OCI-LY3 (cell line): ENCODE measurements around the gene NABP2.
A peak's percentile ranks its signal among the peaks of the same experiment; 100 is the strongest.

ENCODE experiments used
- H2AFZ ChIP-seq: fragments of 200-600, 300-600 bp; shearing (Covaris generic); 2 replicates; pipeline ENCODE4 v1.6.0; 2014; ENCODE audit warnings: antibody characterized with exemption, low read depth, low read length
- H3K27ac ChIP-seq: fragments of 200-600, 300-600 bp; sonication (generic); 2 replicates; pipeline ENCODE4 v1.5.1; 2014; ENCODE audit warnings: mild to moderate bottlenecking, low read length, moderate library complexity, mixed read lengths
- H3K27me3 ChIP-seq: fragments of 200-600, 300-600 bp; sonication (generic); 2 replicates; pipeline ENCODE4 v1.6.1; 2014; ENCODE audit warnings: low read depth, low read length, mixed read lengths
- H3K36me3 ChIP-seq: fragments of 200-600, 300-600 bp; sonication (generic); replicated peaks from 2 replicates; pipeline ENCODE3; 2014; ENCODE audit warnings: low read depth, low read length, mixed read lengths
- H3K4me1 ChIP-seq: fragments of 300-600, 200-600 bp; sonication (generic); 2 replicates; pipeline ENCODE4 v1.6.1; 2014; ENCODE audit warnings: low read length, mixed read lengths
- H3K4me2 ChIP-seq: fragments of 200-600, 300-600 bp; sonication (generic); 2 replicates; pipeline ENCODE4 v1.6.1; 2014; ENCODE audit warnings: low read length, mixed read lengths
- H3K4me3 ChIP-seq: fragments of 300-600, 200-600 bp; sonication (generic); 2 replicates; pipeline ENCODE4 v1.5.1; 2014; ENCODE audit warnings: antibody characterized with exemption, mild to moderate bottlenecking, low read length, moderate library complexity
- H3K79me2 ChIP-seq: fragments of 300-600, 200-600 bp; shearing (Covaris generic); 2 replicates; pipeline ENCODE4 v1.6.1; 2014; ENCODE audit warnings: mild to moderate bottlenecking, low read length, mixed read lengths
- H3K9ac ChIP-seq: fragments of 300-600, 200-600 bp; shearing (Covaris generic); 2 replicates; pipeline ENCODE4 v1.6.0; 2014; ENCODE audit warnings: mild to moderate bottlenecking, low read length, moderate library complexity
- H3K9me3 ChIP-seq: fragments of 200-600, 300-600 bp; shearing (Covaris generic); 2 replicates; pipeline ENCODE4 v1.6.1; 2014; ENCODE audit warnings: low read length, mixed read lengths; ENCODE audit not compliant: insufficient read depth
- H4K20me1 ChIP-seq: fragments of 200-600, 300-600 bp; sonication (generic); 2 replicates; pipeline ENCODE4 v1.6.1; 2016; ENCODE audit warnings: low read length, mixed read lengths; ENCODE audit not compliant: insufficient read depth
- CTCF ChIP-seq: fragments of 200-600, 300-600 bp; sonication (generic); IDR thresholded peaks from 2 replicates; pipeline ENCODE4 v1.5.1; 2014; ENCODE audit warnings: antibody characterized with exemption, low read length, low read depth
- EZH2phosphoT487 ChIP-seq: fragments of 200-600 bp; shearing (Covaris generic); IDR thresholded peaks from 2 replicates; pipeline ENCODE4 v1.6.1; 2018; ENCODE audit warnings: antibody characterized with exemption, mixed run types, low read depth

Gene NABP2

GRCh38 chr12:56257071-56257470 is 32.9 kb downstream of the NABP2 start:
- H3K36me3 ChIP-seq, result peaks cover 43% of the 10 kb centered on the region
- no peaks in the 10 kb centered on the region for H3K27me3 ChIP-seq
- H3K79me2 ChIP-seq, result peaks cover 21% of the 10 kb centered on the region
- peak overlapping the region; percentile 83 for H3K9ac ChIP-seq
- H3K4me1 ChIP-seq, result peaks cover 10% of the 10 kb centered on the region
- H3K9me3 ChIP-seq, result no peaks in the 10 kb centered on the region
- no peak overlapping the region for H3K27ac ChIP-seq
- H2AFZ ChIP-seq, result no peak overlapping the region
- peak overlapping the region; percentile 84 for H3K4me3 ChIP-seq
- TF ChIP-seq EZH2phosphoT487 (no peak), CTCF (no peak)
- H4K20me1 ChIP-seq, result no peaks in the 10 kb centered on the region
- H3K4me2 ChIP-seq, result peak overlapping the region; percentile 94

GRCh38 chr12:56257491-56258067 is 33.4 kb downstream of the NABP2 start:
- no peaks in the 10 kb centered on the region for H4K20me1 ChIP-seq
- H3K79me2 ChIP-seq, result peaks cover 21% of the 10 kb centered on the region
- peak overlapping the region; percentile 83 for H3K9ac ChIP-seq
- no peaks in the 10 kb centered on the region for H3K27me3 ChIP-seq
- peak overlapping the region; percentile 11 for H3K27ac ChIP-seq
- peak overlapping the region; percentile 94 for H3K4me2 ChIP-seq
- H3K36me3 ChIP-seq, result peaks cover 38% of the 10 kb centered on the region
- no peak overlapping the region for H2AFZ ChIP-seq
- H3K4me3 ChIP-seq, result peak overlapping the region; percentile 84
- TF ChIP-seq CTCF (peak; percentile 7; the same call in 1 of the 2 replicates), EZH2phosphoT487 (no peak)
- no peaks in the 10 kb centered on the region for H3K9me3 ChIP-seq
- H3K4me1 ChIP-seq, result peaks cover 10% of the 10 kb centered on the region

- Histone ChIP-seq H3K27ac (peak within 1 kb of the TSS; percentile 11), H3K9me3 (no peaks in the 10 kb centered on the region), H3K4me3 (peak within 1 kb of the TSS; percentile 84), H2AFZ (peak within 1 kb of the TSS; percentile 98), H3K36me3 (peaks cover 32% of the 10 kb centered on the region), H3K4me1 (peaks cover 10% of the 10 kb centered on the region), H3K27me3 (no peaks in the 10 kb centered on the region), H3K9ac (peak within 1 kb of the TSS; percentile 83), H3K4me2 (peak within 1 kb of the TSS; percentile 97), H4K20me1 (no peaks in the 10 kb centered on the region), H3K79me2 (peaks cover 21% of the 10 kb centered on the region)
- TF ChIP-seq EZH2phosphoT487 (no peak), CTCF (peak; percentile 56)
These were observed 34.1 kb downstream of the NABP2 start, which contains the start of gene ANKRD52 for GRCh38 chr12:56258068-56258819. TSS of gene ANKRD52 (minus strand) at chr12:56258384. CDS start at chr12:56258269, 115 bp downstream.

- H3K4me1 ChIP-seq, result peaks cover 10% of the 10 kb centered on the region
- H4K20me1 ChIP-seq, result no peaks in the 10 kb centered on the region
- H3K4me3 ChIP-seq, result peak overlapping the region; percentile 84
- H3K27me3 ChIP-seq, result no peaks in the 10 kb centered on the region
- H3K36me3 ChIP-seq, result peaks cover 27% of the 10 kb centered on the region
- H2AFZ ChIP-seq, result peak overlapping the region; percentile 98
- H3K4me2 ChIP-seq, result peak overlapping the region; percentile 97
- no peak overlapping the region for H3K27ac ChIP-seq
- H3K79me2 ChIP-seq, result peaks cover 21% of the 10 kb centered on the region
- no peak for TF ChIP-seq CTCF
- no peak for TF ChIP-seq EZH2phosphoT487
- peak overlapping the region; percentile 83 for H3K9ac ChIP-seq
- no peaks in the 10 kb centered on the region for H3K9me3 ChIP-seq
These were observed 34.7 kb downstream of the NABP2 start for GRCh38 chr12:56258820-56259183.
